Neural cell (in vitro differentiated cells): ENCODE results near the gene TFAP2C.

Experiments used
- EZH2 ChIP-seq: fragments of 200-600, 300-800 bp; shearing (Covaris generic), sonication (generic); IDR thresholded peaks from 2 replicates; pipeline ENCODE4 v1.6.1; 2014; ENCODE audit warnings: antibody characterized with exemption, low read length, borderline replicate concordance, mild to moderate bottlenecking; ENCODE audit not compliant: insufficient read depth, poor library complexity, severe bottlenecking
- TAF1 ChIP-seq: IDR thresholded peaks from 2 replicates; pipeline ENCODE4 v1.6.1; 2012; ENCODE audit warnings: low read depth
- TF ChIP-seq, protein P1 (sequence below): fragments of 450-650 bp; IDR thresholded peaks from 2 replicates; pipeline ENCODE4 v1.5.1; 2014; ENCODE audit warnings: antibody characterized with exemption, mild to moderate bottlenecking, moderate library complexity; ENCODE audit not compliant: poor library complexity, severe bottlenecking
- TF ChIP-seq, protein P2 (sequence below): IDR thresholded peaks from 2 replicates; pipeline ENCODE4 v1.6.1; 2012; ENCODE audit warnings: borderline replicate concordance

DNA sequence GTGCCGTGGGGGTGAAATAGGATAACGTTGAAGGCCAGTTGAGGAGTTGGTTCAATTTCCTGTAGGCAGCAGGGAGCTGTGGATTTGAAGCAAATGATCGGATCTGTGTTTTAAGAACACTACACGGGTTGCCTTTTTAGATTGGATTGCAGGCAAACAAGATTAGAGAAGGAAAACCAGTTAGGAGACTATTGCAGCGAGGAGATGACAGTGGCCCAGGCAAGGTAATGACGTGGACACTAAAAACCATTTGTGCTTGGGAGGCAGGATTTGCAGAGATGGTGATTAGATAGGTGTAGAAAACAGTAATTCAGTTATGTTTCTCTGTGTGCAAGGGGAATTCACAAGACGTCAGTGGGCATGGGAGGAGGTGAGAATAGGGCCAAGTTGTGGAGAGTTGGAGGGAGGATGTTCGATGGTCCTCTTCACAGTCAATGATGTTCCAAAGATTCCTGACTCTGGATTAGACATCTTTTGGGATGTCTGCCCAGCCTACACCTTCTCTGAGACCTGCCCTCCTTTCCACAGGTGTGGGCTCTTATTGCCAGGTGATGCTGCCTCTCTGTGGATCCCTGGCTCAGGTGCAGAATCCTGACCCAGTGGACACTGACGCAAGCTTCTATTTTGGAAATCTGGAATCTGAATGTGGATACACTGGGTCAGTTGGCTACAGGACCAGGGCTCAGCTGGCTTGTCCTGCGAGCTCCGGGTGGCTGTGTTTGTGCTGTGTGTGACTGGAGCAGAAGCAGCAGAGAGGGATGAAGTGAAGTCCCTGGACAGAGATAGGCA, 54.2 kb downstream of the TFAP2C start:
- TF ChIP-seq, protein P1, sequence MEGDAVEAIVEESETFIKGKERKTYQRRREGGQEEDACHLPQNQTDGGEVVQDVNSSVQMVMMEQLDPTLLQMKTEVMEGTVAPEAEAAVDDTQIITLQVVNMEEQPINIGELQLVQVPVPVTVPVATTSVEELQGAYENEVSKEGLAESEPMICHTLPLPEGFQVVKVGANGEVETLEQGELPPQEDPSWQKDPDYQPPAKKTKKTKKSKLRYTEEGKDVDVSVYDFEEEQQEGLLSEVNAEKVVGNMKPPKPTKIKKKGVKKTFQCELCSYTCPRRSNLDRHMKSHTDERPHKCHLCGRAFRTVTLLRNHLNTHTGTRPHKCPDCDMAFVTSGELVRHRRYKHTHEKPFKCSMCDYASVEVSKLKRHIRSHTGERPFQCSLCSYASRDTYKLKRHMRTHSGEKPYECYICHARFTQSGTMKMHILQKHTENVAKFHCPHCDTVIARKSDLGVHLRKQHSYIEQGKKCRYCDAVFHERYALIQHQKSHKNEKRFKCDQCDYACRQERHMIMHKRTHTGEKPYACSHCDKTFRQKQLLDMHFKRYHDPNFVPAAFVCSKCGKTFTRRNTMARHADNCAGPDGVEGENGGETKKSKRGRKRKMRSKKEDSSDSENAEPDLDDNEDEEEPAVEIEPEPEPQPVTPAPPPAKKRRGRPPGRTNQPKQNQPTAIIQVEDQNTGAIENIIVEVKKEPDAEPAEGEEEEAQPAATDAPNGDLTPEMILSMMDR: no peak
- TF ChIP-seq TAF1 (no peak), EZH2 (no peak)
- TF ChIP-seq, protein P2, sequence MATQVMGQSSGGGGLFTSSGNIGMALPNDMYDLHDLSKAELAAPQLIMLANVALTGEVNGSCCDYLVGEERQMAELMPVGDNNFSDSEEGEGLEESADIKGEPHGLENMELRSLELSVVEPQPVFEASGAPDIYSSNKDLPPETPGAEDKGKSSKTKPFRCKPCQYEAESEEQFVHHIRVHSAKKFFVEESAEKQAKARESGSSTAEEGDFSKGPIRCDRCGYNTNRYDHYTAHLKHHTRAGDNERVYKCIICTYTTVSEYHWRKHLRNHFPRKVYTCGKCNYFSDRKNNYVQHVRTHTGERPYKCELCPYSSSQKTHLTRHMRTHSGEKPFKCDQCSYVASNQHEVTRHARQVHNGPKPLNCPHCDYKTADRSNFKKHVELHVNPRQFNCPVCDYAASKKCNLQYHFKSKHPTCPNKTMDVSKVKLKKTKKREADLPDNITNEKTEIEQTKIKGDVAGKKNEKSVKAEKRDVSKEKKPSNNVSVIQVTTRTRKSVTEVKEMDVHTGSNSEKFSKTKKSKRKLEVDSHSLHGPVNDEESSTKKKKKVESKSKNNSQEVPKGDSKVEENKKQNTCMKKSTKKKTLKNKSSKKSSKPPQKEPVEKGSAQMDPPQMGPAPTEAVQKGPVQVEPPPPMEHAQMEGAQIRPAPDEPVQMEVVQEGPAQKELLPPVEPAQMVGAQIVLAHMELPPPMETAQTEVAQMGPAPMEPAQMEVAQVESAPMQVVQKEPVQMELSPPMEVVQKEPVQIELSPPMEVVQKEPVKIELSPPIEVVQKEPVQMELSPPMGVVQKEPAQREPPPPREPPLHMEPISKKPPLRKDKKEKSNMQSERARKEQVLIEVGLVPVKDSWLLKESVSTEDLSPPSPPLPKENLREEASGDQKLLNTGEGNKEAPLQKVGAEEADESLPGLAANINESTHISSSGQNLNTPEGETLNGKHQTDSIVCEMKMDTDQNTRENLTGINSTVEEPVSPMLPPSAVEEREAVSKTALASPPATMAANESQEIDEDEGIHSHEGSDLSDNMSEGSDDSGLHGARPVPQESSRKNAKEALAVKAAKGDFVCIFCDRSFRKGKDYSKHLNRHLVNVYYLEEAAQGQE: no peak
